ENCODE measurements around the gene SRSF4. TPM values are rescaled to one million over a fixed set of nuclear protein-coding genes. Genes with fewer than 3 reads are reported as not detected.

Gene SRSF4
- total RNA-seq, 1 experiment from 2014 or later: 62.0 TPM

DNA sequence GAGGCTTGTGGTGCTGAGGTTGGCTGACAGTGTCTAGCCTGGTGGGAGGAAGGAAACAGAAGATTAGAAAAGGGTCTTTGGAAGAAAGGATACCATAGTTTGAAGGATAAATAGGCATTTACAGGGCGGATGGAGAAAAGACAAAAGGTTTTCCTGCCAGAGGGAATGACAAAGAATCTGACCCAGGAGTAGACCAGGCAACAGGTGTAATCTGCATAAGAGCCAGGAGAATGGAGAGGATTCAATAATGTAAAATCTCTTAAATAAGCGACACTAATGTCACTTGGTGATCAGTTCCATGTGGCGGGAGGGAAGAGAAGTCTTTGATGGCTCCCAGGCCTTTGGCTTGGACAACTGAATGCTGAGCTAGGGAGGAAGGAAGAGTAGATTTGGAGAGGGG, 39.6 kb upstream of the SRSF4 start:
- H3K36me3 ChIP-seq (ENCODE audit: low read depth, low read length): peaks cover 15% of the 10 kb centered on the region
- no TSS peak for BruUV-seq (replicated peaks)
- no peaks in the 10 kb centered on the region for H3F3A ChIP-seq (ENCODE audit: low read length, unreplicated experiment)

DNA sequence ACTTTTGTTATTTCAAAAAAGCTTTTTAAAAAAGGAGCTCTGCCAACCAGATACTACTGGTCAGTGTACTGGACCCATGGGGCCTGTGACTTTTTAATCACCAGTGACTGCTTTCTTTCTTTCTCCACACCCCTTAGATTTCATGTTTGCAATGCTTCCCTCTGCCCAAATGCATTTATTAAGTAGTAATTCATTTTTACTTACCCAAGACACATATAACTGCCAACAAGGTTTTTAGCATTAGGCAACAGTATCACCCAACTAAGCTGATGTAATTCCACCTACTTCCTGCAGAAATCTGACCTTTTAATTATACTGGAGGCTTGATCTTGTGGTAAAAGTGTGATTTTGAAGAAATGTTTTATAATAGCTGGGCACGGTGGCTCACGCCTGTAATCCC, 36.5 kb upstream of the SRSF4 start:
- Histone ChIP-seq H3K9ac (ENCODE audit: low read length) (no peak overlapping the region), H3K79me2 (ENCODE audit: low read length) (0 out of 2 replicates have a peak, but pooled peaks cover 5% of the 10 kb centered on the region), H3K4me1 (ENCODE audit: insufficient read depth, low read length) (no peaks in the 10 kb centered on the region), H4K20me1 (ENCODE audit: low read length) (no peaks in the 10 kb centered on the region), H3K4me3 (ENCODE audit: low read length) (no peak overlapping the region), H3K4me2 (ENCODE audit: low read length) (no peak overlapping the region), H3K27me3 (ENCODE audit: low read length) (no peaks in the 10 kb centered on the region), H3K27ac (ENCODE audit: low read length) (no peak overlapping the region), H3K36me3 (ENCODE audit: low read depth, low read length) (peaks cover 24% of the 10 kb centered on the region), H2AFZ (ENCODE audit: low read length) (no peak overlapping the region), H3K9me2 (replicated peaks; ENCODE audit: low read length) (no peaks in the 10 kb centered on the region), H3F3A (ENCODE audit: low read length, unreplicated experiment) (no peaks in the 10 kb centered on the region), H3K9me3 (ENCODE audit: low read length) (no peaks in the 10 kb centered on the region)
- DNase-seq (no peak), ATAC-seq (no peak)
- POLR2A ChIA-PET (ENCODE audit: unreplicated experiment): no interaction called here
- intact Hi-C loops (cut with micrococcal nuclease): no loop called here
- CTCF ChIA-PET: no interaction called here
- no TSS peak for BruUV-seq (replicated peaks)
- no peak for TF ChIP-seq EZH2phosphoT487 (IDR thresholded peaks at IDR 0.05; ENCODE audit: borderline replicate concordance, low read length)
- no peak for TF ChIP-seq EZH2 (IDR thresholded peaks at IDR 0.05; ENCODE audit: low read length, unreplicated experiment)
- TF ChIP-seq CTCF (conservative IDR thresholded peaks at IDR 0.05; ENCODE audit: low read depth, low read length): no peak

More for the DNA sequence above, 39.6 kb upstream of the SRSF4 start:
- no peaks in the 10 kb centered on the region for H3K9me3 ChIP-seq (ENCODE audit: low read length)
- H3K79me2 ChIP-seq (ENCODE audit: low read length): 0 out of 2 replicates have a peak, but pooled peaks cover 7% of the 10 kb centered on the region
- no peak overlapping the region for H3K4me3 ChIP-seq (ENCODE audit: low read length)
- H2AFZ ChIP-seq (ENCODE audit: low read length): no peak overlapping the region
- no peaks in the 10 kb centered on the region for H4K20me1 ChIP-seq (ENCODE audit: low read length)
- no peaks in the 10 kb centered on the region for H3K9me2 ChIP-seq (replicated peaks; ENCODE audit: low read length)
- TF ChIP-seq CTCF (conservative IDR thresholded peaks at IDR 0.05; ENCODE audit: low read depth, low read length) (no peak), EZH2 (IDR thresholded peaks at IDR 0.05; ENCODE audit: low read length, unreplicated experiment) (no peak), EZH2phosphoT487 (IDR thresholded peaks at IDR 0.05; ENCODE audit: borderline replicate concordance, low read length) (no peak)
- CTCF ChIA-PET: no interaction called here
- intact Hi-C loops (cut with micrococcal nuclease): no loop called here
- POLR2A ChIA-PET (ENCODE audit: unreplicated experiment): no interaction called here
- ATAC-seq (no peak), DNase-seq (no peak)
- H3K9ac ChIP-seq (ENCODE audit: low read length): no peak overlapping the region
- H3K27me3 ChIP-seq (ENCODE audit: low read length): no peaks in the 10 kb centered on the region
- no peak overlapping the region for H3K27ac ChIP-seq (ENCODE audit: low read length)
- no peaks in the 10 kb centered on the region for H3K4me1 ChIP-seq (ENCODE audit: insufficient read depth, low read length)
- H3K4me2 ChIP-seq (ENCODE audit: low read length): no peak overlapping the region

DNA sequence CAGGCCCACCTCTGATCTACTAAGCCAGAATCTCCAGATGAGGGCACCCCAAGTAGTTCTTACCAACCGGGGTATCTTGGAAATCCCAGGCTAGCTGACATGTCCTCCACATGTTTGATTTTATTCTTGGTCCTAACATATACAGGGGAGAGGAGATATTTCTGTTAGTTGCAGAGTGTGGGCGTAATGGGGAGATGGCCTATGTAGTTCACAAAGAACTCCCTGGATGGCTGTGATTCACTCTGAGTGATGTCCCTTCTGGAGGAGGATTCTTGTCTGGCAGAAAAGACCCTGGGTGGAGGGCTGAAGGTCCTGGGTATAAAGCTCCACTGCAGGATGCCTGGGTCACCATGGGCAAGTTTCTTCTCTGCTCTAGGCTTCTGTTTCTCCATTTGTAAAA, 35.9 kb upstream of the SRSF4 start:
- H3K27me3 ChIP-seq (ENCODE audit: low read length): no peaks in the 10 kb centered on the region
- DNase-seq (no peak), ATAC-seq (no peak)
- intact Hi-C loops (cut with micrococcal nuclease): no loop called here
- no peak overlapping the region for H3K4me2 ChIP-seq (ENCODE audit: low read length)
- no peaks in the 10 kb centered on the region for H3K9me2 ChIP-seq (replicated peaks; ENCODE audit: low read length)
- no peak overlapping the region for H3K4me3 ChIP-seq (ENCODE audit: low read length)
- no peaks in the 10 kb centered on the region for H3K4me1 ChIP-seq (ENCODE audit: insufficient read depth, low read length)
- no peak overlapping the region for H3K9ac ChIP-seq (ENCODE audit: low read length)
- no peak overlapping the region for H3K27ac ChIP-seq (ENCODE audit: low read length)
- BruUV-seq (replicated peaks): no TSS peak
- no peak overlapping the region for H2AFZ ChIP-seq (ENCODE audit: low read length)
- H3F3A ChIP-seq (ENCODE audit: low read length, unreplicated experiment): no peaks in the 10 kb centered on the region
- ChIA-PET POLR2A (ENCODE audit: unreplicated experiment) (no interaction called here), CTCF (no interaction called here)
- peaks cover 24% of the 10 kb centered on the region for H3K36me3 ChIP-seq (ENCODE audit: low read depth, low read length)
- no peaks in the 10 kb centered on the region for H4K20me1 ChIP-seq (ENCODE audit: low read length)
- H3K79me2 ChIP-seq (ENCODE audit: low read length): 0 out of 2 replicates have a peak, but pooled peaks cover 5% of the 10 kb centered on the region
- H3K9me3 ChIP-seq (ENCODE audit: low read length): no peaks in the 10 kb centered on the region
- TF ChIP-seq EZH2 (IDR thresholded peaks at IDR 0.05; ENCODE audit: low read length, unreplicated experiment) (no peak), EZH2phosphoT487 (IDR thresholded peaks at IDR 0.05; ENCODE audit: borderline replicate concordance, low read length) (no peak), CTCF (conservative IDR thresholded peaks at IDR 0.05; ENCODE audit: low read depth, low read length) (no peak)
